NCI-H226 (cell line): ENCODE measurements around the gene CDH4.

ENCODE experiments used
- DNase-seq: peaks from one replicate; pipeline ENCODE4 v3.0.0-alpha.2; 2015

The CDH4 gene

GRCh38 chr20:61701401-61701800 is 449.3 kb downstream of the CDH4 start:
- DNase-seq: no peak

GRCh38 chr20:61701802-61702201 is 449.7 kb downstream of the CDH4 start:
- DNase-seq: no peak

- DNase-seq: no peak
Observed at GRCh38 chr20:61702246-61702645, 450.2 kb downstream of the CDH4 start.

- no peak for DNase-seq
Observed at GRCh38 chr20:61704661-61705060, 452.6 kb downstream of the CDH4 start.

- no peak for DNase-seq
Observed at GRCh38 chr20:61705386-61706258, 453.6 kb downstream of the CDH4 start.

- no peak for DNase-seq
Observed at GRCh38 chr20:61706259-61706961, 454.3 kb downstream of the CDH4 start.

GRCh38 chr20:61708891-61709290 is 456.8 kb downstream of the CDH4 start:
- no peak for DNase-seq

GRCh38 chr20:61710108-61710507 is 458.0 kb downstream of the CDH4 start:
- no peak for DNase-seq

GRCh38 chr20:61712688-61713087 is 460.6 kb downstream of the CDH4 start:
- no peak for DNase-seq

GRCh38 chr20:61718361-61719005 is 466.4 kb downstream of the CDH4 start:
- no peak for DNase-seq

- no peak for DNase-seq
Observed at GRCh38 chr20:61719691-61720347, 467.8 kb downstream of the CDH4 start.

- no peak for DNase-seq
Observed at GRCh38 chr20:61720348-61720696, 468.3 kb downstream of the CDH4 start.

GRCh38 chr20:61722146-61722678 is 470.2 kb downstream of the CDH4 start:
- no peak for DNase-seq

GRCh38 chr20:61723529-61724257 is 471.6 kb downstream of the CDH4 start:
- no peak for DNase-seq

GRCh38 chr20:61724376-61724775 is 472.3 kb downstream of the CDH4 start:
- DNase-seq: peak; percentile 14

- DNase-seq: no peak
Observed at GRCh38 chr20:61725145-61725544, 473.1 kb downstream of the CDH4 start.

GRCh38 chr20:61725966-61726365 is 473.9 kb downstream of the CDH4 start:
- no peak for DNase-seq

GRCh38 chr20:61726979-61727378 is 474.9 kb downstream of the CDH4 start:
- no peak for DNase-seq

- DNase-seq: no peak
Observed at GRCh38 chr20:61727761-61728160, 475.7 kb downstream of the CDH4 start.

GRCh38 chr20:61728326-61728725 is 476.3 kb downstream of the CDH4 start:
- no peak for DNase-seq

- no peak for DNase-seq
Observed at GRCh38 chr20:61728786-61729770, 477.0 kb downstream of the CDH4 start.
